Heart right ventricle (tissue), 16 donors: ENCODE measurements around the gene PTPRM. TPM values are rescaled to one million over a fixed set of nuclear protein-coding genes. Genes with fewer than 3 reads are reported as not detected.

ENCODE experiments used
- ATAC-seq, 8 donors: fragments of 200-7000 bp; cut with Tn5 transposase; one replicate each; pipeline ENCODE4 v1.9.1; 2020; ENCODE audit warnings: mild to moderate bottlenecking in 8 of 8, moderate library complexity in 8 of 8, moderate number of reproducible peaks in 1 of 8
- DNase-seq, 2 donors: peaks; one replicate each; pipeline ENCODE4 v3.0.0-alpha.2; 2020
- H3K27ac ChIP-seq, 10 donors: fragments of 200-600 bp; sonication (generic) in 2 of 10; one replicate each; pipeline versions ENCODE4 v1.5.0 to v1.8.0; 2020 to 2022; ENCODE audit warnings: mild to moderate bottlenecking in 3 of 10
- H3K27me3 ChIP-seq, 7 donors: fragments of 200-600 bp; one replicate each; pipeline ENCODE4 v1.8.0; 2021 to 2022; ENCODE audit warnings: mild to moderate bottlenecking in 2 of 7
- H3K36me3 ChIP-seq, 9 donors: fragments of 200-600 bp; sonication (generic) in 1 of 9; one replicate each; pipeline versions ENCODE4 v1.5.0 to v1.8.0; 2020 to 2022; ENCODE audit warnings: mild to moderate bottlenecking in 2 of 9
- H3K4me1 ChIP-seq, 9 donors: fragments of 200-600 bp; sonication (generic) in 1 of 9; one replicate each; pipeline versions ENCODE4 v1.5.0 to v1.8.0; 2020 to 2022; ENCODE audit warnings: mild to moderate bottlenecking in 4 of 9
- H3K4me3 ChIP-seq, 10 donors: fragments of 200-600 bp; sonication (generic) in 2 of 10; one replicate each; pipeline versions ENCODE4 v1.5.0 to v1.8.0; 2020 to 2022; ENCODE audit warnings: mild to moderate bottlenecking in 7 of 10, moderate library complexity in 2 of 10
- H3K9me3 ChIP-seq, 11 donors: fragments of 200-600 bp in 10 of 11; sonication (generic) in 2 of 11; one replicate each; pipeline versions ENCODE4 v1.5.0 to v1.8.0; 2013 to 2022; ENCODE audit warnings: mild to moderate bottlenecking in 2 of 11, control low read depth in 1 of 11, moderate library complexity in 1 of 11
- CTCF ChIP-seq, 9 donors: fragments of 200-600 bp; sonication (generic) in 2 of 9; IDR thresholded peaks; one replicate each; pipeline versions ENCODE4 v1.5.0 to v1.8.0; 2021 to 2022; ENCODE audit warnings: antibody characterized with exemption in 9 of 9, mild to moderate bottlenecking in 5 of 9, moderate library complexity in 1 of 9
- WGBS, 2 donors: extraction: QIAGEN DNeasy Blood & Tissue Kit; methylation state at CpG; one replicate each; pipeline ENCODE4 v1.1.7; 2013; ENCODE audit warnings: inconsistent platforms in 1 of 2; 5-methylcytosine and 5-hydroxymethylcytosine counted together
- intact Hi-C, 10 donors: fragments of 100-400 bp; cut with DNase I; formaldehyde crosslinking; loops; one replicate each; pipeline versions ENCODE4 v1.11.1 to v1.14.2; 2022
- polyA plus RNA-seq, 2 donors: library from polyadenylated mRNA; stranded (reverse); fragments of 200-250 nt; gene quantifications; one replicate each; pipeline ENCODE4 v1.2.3, GENCODE V29; 2013
- total RNA-seq, 10 donors: library from RNA; stranded (reverse); fragmentation: NEBNext Ultra II Directional in 3 of 10; extraction: Animal tissue kit (Norgen Biotek cat#: 25700) in 3 of 10; gene quantifications; one replicate each; pipeline versions ENCODE4 v1.2.1 to v1.2.4, GENCODE V29; 2021 to 2023
- donor health status: Arrhythmogenic right ventricular cardiomyopathy.
- donor health status: ischemic (EF 13 %, LVEDD 7.1; RV severe dilation, severe dysfunction).
- donor health status: healthy with polysubstance abuse.
- donor health status: DM: no; HTN: yes; CAD: no.
- donor health status: DM: no; HTN: no; CAD: no.
- donor health status: ischemic (EF 25% LVEDD 6.9; RV normal size, moderate dysfunction).
- donor health status: ischemic (EF 25% LVEDD 5.7; RV mildly dilated, moderate dysfunction).
- donor health status: healthy.
- donor health status: DM: yes; HTN: yes; CAD: no.
- donor health status: Ischemic cardiomyopathy.
- donor health status: ischemic (EF 35%, LVEDD 5.7; RV mildly dilated, moderate dysfunction).
- donor health status: nonischemic (EF 11% LVEDD 7.7; RV severe dilation, severe dysfunction).
- donor health status: DM: yes; HTN: yes; CAD: no.
- donor health status: PGD.
- donor health status: ischemic (EF 29% LVEDD 5.4; RV normal size, mild dysfunction).
- donor health status: nonischemic (EF 23%, LVEDD 6.1; RV moderate dilation, normal function).

Gene PTPRM
- total and polyA plus RNA-seq, 12 donors: 81.7 to 170 (median 132) TPM

- no peaks in the 10 kb centered on the region for H3K36me3 ChIP-seq
- WGBS, 2 donors: 32 to 45% methylated on average over 12 of the region's 12 CpGs
- peak in 1 of 2 donors; percentile 69 for DNase-seq
- intact Hi-C loops: loop anchor here in 3 of 10 donors (5.0 kb wide), 1 partner anchor 40 kb away; the partner anchor contains the start of gene PTPRM (in 3 of the 3)
- no peaks in the 10 kb centered on the region for H3K27me3 ChIP-seq
- TF ChIP-seq CTCF (IDR thresholded peaks at IDR 0.05): no peak
- peak overlapping the region in 1 of 10 donors; percentile 28 for H3K4me3 ChIP-seq
- H3K4me1 ChIP-seq: peaks cover 12 to 100% (median 81%) of the 10 kb centered on the region in 9 donors
- H3K9me3 ChIP-seq: no peaks in the 10 kb centered on the region
- H3K27ac ChIP-seq: peak overlapping the region; percentile 70 to 92 (median 86)
- peak; percentile 56 to 91 (median 86) for ATAC-seq
These were observed 40.5 kb downstream of the PTPRM start for GRCh38 chr18:7607540-7608173.

GRCh38 chr18:7608174-7608550, 41.0 kb downstream of the PTPRM start:
- peak in 1 of 8 donors; percentile 12 for ATAC-seq
- no peak for TF ChIP-seq CTCF (IDR thresholded peaks at IDR 0.05)
- Histone ChIP-seq H3K36me3 (no peaks in the 10 kb centered on the region), H3K9me3 (no peaks in the 10 kb centered on the region), H3K4me1 (peaks cover 12 to 100% (median 84%) of the 10 kb centered on the region in 9 donors), H3K27me3 (no peaks in the 10 kb centered on the region), H3K27ac (peak overlapping the region; percentile 70 to 92 (median 86)), H3K4me3 (no peak overlapping the region)
- WGBS, 2 donors: 58 to 65% methylated on average over 1 of the region's 1 CpG
- intact Hi-C loops: loop anchor here in 3 of 10 donors (5.0 kb wide), 1 partner anchor 41 kb away; the partner anchor contains the start of gene PTPRM (in 3 of the 3)
- DNase-seq: no peak

GRCh38 chr18:7608781-7609201, 41.7 kb downstream of the PTPRM start:
- H3K4me3 ChIP-seq: no peak overlapping the region
- peaks cover 12 to 100% (median 82%) of the 10 kb centered on the region in 9 donors for H3K4me1 ChIP-seq

GRCh38 chr18:7609617-7610016, 42.5 kb downstream of the PTPRM start:
- Histone ChIP-seq H3K36me3 (no peaks in the 10 kb centered on the region), H3K27me3 (no peaks in the 10 kb centered on the region), H3K27ac (peak overlapping the region; percentile 45 to 92 (median 86)), H3K4me1 (peaks cover 12 to 98% (median 82%) of the 10 kb centered on the region in 9 donors), H3K9me3 (no peaks in the 10 kb centered on the region), H3K4me3 (no peak overlapping the region)
- WGBS, 2 donors: 65 to 74% methylated on average over 1 of the region's 1 CpG
- DNase-seq (no peak), ATAC-seq (no peak)
- no peak for TF ChIP-seq CTCF (IDR thresholded peaks at IDR 0.05)
- intact Hi-C loops: loop anchor here in 3 of 10 donors (5.0 kb wide), 1 partner anchor 42 kb away; the partner anchor contains the start of gene PTPRM (in 3 of the 3)

More at GRCh38 chr18:7608781-7609201, 41.7 kb downstream of the PTPRM start:
- Histone ChIP-seq H3K27me3 (no peaks in the 10 kb centered on the region), H3K27ac (peak overlapping the region; percentile 70 to 92 (median 86)), H3K9me3 (no peaks in the 10 kb centered on the region), H3K36me3 (no peaks in the 10 kb centered on the region)
- TF ChIP-seq CTCF (IDR thresholded peaks at IDR 0.05): no peak
- peak in 1 of 2 donors; percentile 56 for DNase-seq
- WGBS, 2 donors: 3 to 13% methylated on average over 2 of the region's 2 CpGs
- intact Hi-C loops: loop anchor here in 3 of 10 donors (5.0 kb wide), 1 partner anchor 41 kb away; the partner anchor contains the start of gene PTPRM (in 3 of the 3)
- ATAC-seq: peak; percentile 77 to 89 (median 84)
